ENCODE measurements around the gene GPR6.

- no peak for TF ChIP-seq CTCF (IDR thresholded peaks at IDR 0.05; ENCODE audit: extremely low read depth in 1 of 2, insufficient read depth in 1 of 2, low read depth in 1 of 2, low read length in 2 of 2)
- no peak for TF ChIP-seq POLR2A (IDR thresholded peaks at IDR 0.05; ENCODE audit: low read depth, low read length)
- TF ChIP-seq MAX (IDR thresholded peaks at IDR 0.05; ENCODE audit: insufficient read depth, insufficient read length), result no peak
- TF ChIP-seq MYC (IDR thresholded peaks at IDR 0.05; ENCODE audit: low read depth, low read length), result no peak
- TF ChIP-seq FOS (IDR thresholded peaks at IDR 0.05; ENCODE audit: borderline replicate concordance, insufficient read depth, low read length), result no peak
- TF ChIP-seq JUN (IDR thresholded peaks at IDR 0.05; ENCODE audit: borderline replicate concordance, insufficient read depth, insufficient read length, low read depth), result no peak
Measured at GRCh38 chr6:109962271-109962670, 15.8 kb upstream of the GPR6 start.
